ENCODE data around the gene ITPRID2. TPM values are rescaled to one million over a fixed set of nuclear protein-coding genes. Genes with fewer than 3 reads are reported as not detected.

The ITPRID2 gene
- total and polyA plus RNA-seq, 2 of the 13 experiments (the other 11 are each of a cell fraction or from before 2014, with no cell fraction given), result 44.8 to 62.3 TPM

- H3K79me2 ChIP-seq (ENCODE audit: insufficient read depth, low read length), result no peaks in the 10 kb centered on the region
- H3K9ac ChIP-seq (ENCODE audit: insufficient read depth, low read depth, low read length), result no peak overlapping the region
- WGBS (ENCODE audit: low lambda C conversion rate), result 61% methylated on average over 1 of the region's 1 CpG
- no peaks in the 10 kb centered on the region for H4K20me1 ChIP-seq (ENCODE audit: insufficient read depth, low read length)
- H3K4me3 ChIP-seq (replicated peaks in 1 of 3; ENCODE audit: insufficient read depth in 1 of 3, low read depth in 2 of 3, low read length in 3 of 3), result no peak overlapping the region
- H3K27ac ChIP-seq (ENCODE audit: extremely low read length, insufficient read depth, low read length), result no peak overlapping the region
- BruUV-seq (replicated peaks), result no TSS peak
- no peak for TF ChIP-seq EHMT2 (IDR thresholded peaks at IDR 0.05; ENCODE audit: borderline replicate concordance, low read depth, low read length)
- no peak for TF ChIP-seq NKX3-1 (CRISPR knock-in tag; IDR thresholded peaks at IDR 0.05)
- no peak for TF ChIP-seq NFIB (CRISPR knock-in tag; IDR thresholded peaks at IDR 0.05; ENCODE audit: borderline replicate concordance)
- TF ChIP-seq ZNF414 (CRISPR knock-in tag; IDR thresholded peaks at IDR 0.05), result no peak
- no peak for TF ChIP-seq ZNF180 (CRISPR knock-in tag; IDR thresholded peaks at IDR 0.05; ENCODE audit: borderline replicate concordance, low read depth)
- TF ChIP-seq, protein P1, sequence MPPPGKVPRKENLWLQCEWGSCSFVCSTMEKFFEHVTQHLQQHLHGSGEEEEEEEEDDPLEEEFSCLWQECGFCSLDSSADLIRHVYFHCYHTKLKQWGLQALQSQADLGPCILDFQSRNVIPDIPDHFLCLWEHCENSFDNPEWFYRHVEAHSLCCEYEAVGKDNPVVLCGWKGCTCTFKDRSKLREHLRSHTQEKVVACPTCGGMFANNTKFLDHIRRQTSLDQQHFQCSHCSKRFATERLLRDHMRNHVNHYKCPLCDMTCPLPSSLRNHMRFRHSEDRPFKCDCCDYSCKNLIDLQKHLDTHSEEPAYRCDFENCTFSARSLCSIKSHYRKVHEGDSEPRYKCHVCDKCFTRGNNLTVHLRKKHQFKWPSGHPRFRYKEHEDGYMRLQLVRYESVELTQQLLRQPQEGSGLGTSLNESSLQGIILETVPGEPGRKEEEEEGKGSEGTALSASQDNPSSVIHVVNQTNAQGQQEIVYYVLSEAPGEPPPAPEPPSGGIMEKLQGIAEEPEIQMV (CRISPR knock-in tag; IDR thresholded peaks at IDR 0.05; ENCODE audit: low read depth), result no peak
- no peak for TF ChIP-seq CHD2 (IDR thresholded peaks at IDR 0.05; ENCODE audit: low read depth, low read length)
- TF ChIP-seq HOXA5 (CRISPR knock-in tag; IDR thresholded peaks at IDR 0.05), result no peak
- TF ChIP-seq MYC (CRISPR knock-in tag; IDR thresholded peaks at IDR 0.05; ENCODE audit: borderline replicate concordance), result no peak
- TF ChIP-seq NFE2L1 (CRISPR knock-in tag; IDR thresholded peaks at IDR 0.05; ENCODE audit: borderline replicate concordance), result no peak
- TF ChIP-seq IKZF1 (IDR thresholded peaks at IDR 0.05), result no peak
- no peak for TF ChIP-seq ZSCAN21 (CRISPR knock-in tag; IDR thresholded peaks at IDR 0.05; ENCODE audit: borderline replicate concordance)
- TF ChIP-seq SNAI1 (CRISPR knock-in tag; IDR thresholded peaks at IDR 0.05; ENCODE audit: borderline replicate concordance), result no peak
- no peaks in the 10 kb centered on the region for H3K36me3 ChIP-seq (replicated peaks in 1 of 2; ENCODE audit: control insufficient read depth in 1 of 2, insufficient read depth in 2 of 2, low read length in 2 of 2)
- no peak for FAIRE-seq
- in situ Hi-C loops (cut with HindIII; ENCODE audit: extremely low pct_ligation_motif_present, low pct_unique_long_range_greater_than_20kb), result no loop called here
- H3K27me3 ChIP-seq (ENCODE audit: control insufficient read depth in 1 of 2, insufficient read depth in 2 of 2, low read length in 2 of 2), result no peaks in the 10 kb centered on the region
- ChIA-PET CTCF (ENCODE audit: low intra/inter-chr PET ratio, low total read pairs) (no interaction called here), POLR2A (no interaction called here)
- intact Hi-C loops (cut with micrococcal nuclease; ENCODE audit: unreplicated experiment), result no loop called here
- H2AFZ ChIP-seq (ENCODE audit: low read length), result no peak overlapping the region
- ATAC-seq, result no peak
- H3K9me3 ChIP-seq (ENCODE audit: low read length), result no peaks in the 10 kb centered on the region
- H3K4me1 ChIP-seq (ENCODE audit: insufficient read depth, low read length), result no peaks in the 10 kb centered on the region
- no peak overlapping the region for H3K4me2 ChIP-seq (ENCODE audit: low read depth, low read length)
- DNase-seq (ENCODE audit: low spot score), result no peak
Observed at GRCh38 chr2:181872178-181872577, 19.4 kb upstream of the ITPRID2 start.
